Fibroblast of lung (primary cell): ENCODE measurements around the gene DLGAP1. TPM values are rescaled to one million over a fixed set of nuclear protein-coding genes. Genes with fewer than 3 reads are reported as not detected.

Source experiments
- DNase-seq, 2 donors: peaks; one replicate each; pipeline versions ENCODE4 v3.0.0 to v3.0.0-alpha.2; 2010; ENCODE audit warnings: low read depth in 2 of 2
- H2AFZ ChIP-seq: 2 replicates; pipeline ENCODE4 v1.5.1; 2012; ENCODE audit warnings: low read length, control low read depth, inconsistent platforms
- H3K27ac ChIP-seq: 2 replicates; pipeline ENCODE4 v1.5.1; 2011; ENCODE audit warnings: low read length, control low read depth; ENCODE audit not compliant: insufficient read depth
- H3K27me3 ChIP-seq: 2 replicates; pipeline ENCODE4 v1.5.1; 2011; ENCODE audit warnings: mild to moderate bottlenecking, low read length; ENCODE audit not compliant: control insufficient read depth, insufficient read depth
- H3K36me3 ChIP-seq: 2 replicates; pipeline ENCODE4 v1.5.1; 2011; ENCODE audit warnings: low read length; ENCODE audit not compliant: control insufficient read depth, insufficient read depth
- H3K4me1 ChIP-seq: 2 replicates; pipeline ENCODE4 v1.5.1; 2011; ENCODE audit warnings: low read length; ENCODE audit not compliant: control insufficient read depth, insufficient read depth; ENCODE audit errors: extremely low read depth
- H3K4me2 ChIP-seq: 2 replicates; pipeline ENCODE4 v1.5.1; 2011; ENCODE audit warnings: low read length, control low read depth; ENCODE audit not compliant: insufficient read depth; ENCODE audit errors: extremely low read depth
- H3K4me3 ChIP-seq, 4 experiments: fragments of 200-600 bp in 1 of 4; sonication (generic) in 1 of 4; replicated peaks in 1 of 4; 2 replicates each; pipeline ENCODE4 v1.5.1; 2011 to 2016; ENCODE audit warnings: low read length in 4 of 4, low read depth in 3 of 4, mild to moderate bottlenecking in 3 of 4, control low read depth in 2 of 4, inconsistent platforms in 1 of 4, mixed read lengths in 1 of 4; ENCODE audit not compliant: insufficient read depth in 1 of 4; ENCODE audit errors: control extremely low read depth in 1 of 4
- H3K79me2 ChIP-seq: 2 replicates; pipeline ENCODE4 v1.5.1; 2012; ENCODE audit warnings: mild to moderate bottlenecking, low read length, inconsistent platforms; ENCODE audit not compliant: control insufficient read depth, insufficient read depth
- H3K9ac ChIP-seq: 2 replicates; pipeline ENCODE4 v1.5.1; 2011; ENCODE audit warnings: mild to moderate bottlenecking, low read length, control low read depth; ENCODE audit not compliant: insufficient read depth
- H3K9me3 ChIP-seq: 2 replicates; pipeline ENCODE4 v1.5.1; 2012; ENCODE audit warnings: low read depth, low read length; ENCODE audit not compliant: control insufficient read depth, insufficient read depth
- H4K20me1 ChIP-seq: 2 replicates; pipeline ENCODE4 v1.5.1; 2011; ENCODE audit warnings: low read length; ENCODE audit not compliant: control insufficient read depth, insufficient read depth; ENCODE audit errors: extremely low read depth
- EZH2 ChIP-seq: IDR thresholded peaks from 2 replicates; pipeline ENCODE4 v1.5.1; 2012; ENCODE audit warnings: low read length, control low read depth, mild to moderate bottlenecking; ENCODE audit errors: missing control alignments
- polyA plus RNA-seq, 2 donors: library from polyadenylated mRNA; depleted of rRNA in 1 of 2; stranded (reverse) in 1 of 2; unstranded in 1 of 2; fragments of >200 nt; gene quantifications; 2 replicates each; pipeline ENCODE4 v1.2.1, GENCODE V29; 2011 to 2012; ENCODE audit warnings: missing spikeins in 1 of 2
- total RNA-seq: library from RNA; depleted of rRNA; stranded (reverse); fragments of >200 nt; gene quantifications from 2 replicates; pipeline ENCODE4 v1.2.1, GENCODE V29; 2014
- TF ChIP-seq, protein P1 (sequence below), 2 donors: IDR thresholded peaks in 1 of 2; conservative IDR thresholded peaks in 1 of 2; 1 replicate in 1 of 2; 2 replicates in 1 of 2; pipeline ENCODE4 v1.5.1; 2011 to 2012; ENCODE audit warnings: low read length in 2 of 2, control low read depth in 1 of 2, inconsistent platforms in 1 of 2, low read depth in 1 of 2, mild to moderate bottlenecking in 1 of 2

The DLGAP1 gene
- total and polyA plus RNA-seq, 2 donors (not counting 1 experiment from before 2014, with no cell fraction given): 0.16 to 0.17 TPM

DNA sequence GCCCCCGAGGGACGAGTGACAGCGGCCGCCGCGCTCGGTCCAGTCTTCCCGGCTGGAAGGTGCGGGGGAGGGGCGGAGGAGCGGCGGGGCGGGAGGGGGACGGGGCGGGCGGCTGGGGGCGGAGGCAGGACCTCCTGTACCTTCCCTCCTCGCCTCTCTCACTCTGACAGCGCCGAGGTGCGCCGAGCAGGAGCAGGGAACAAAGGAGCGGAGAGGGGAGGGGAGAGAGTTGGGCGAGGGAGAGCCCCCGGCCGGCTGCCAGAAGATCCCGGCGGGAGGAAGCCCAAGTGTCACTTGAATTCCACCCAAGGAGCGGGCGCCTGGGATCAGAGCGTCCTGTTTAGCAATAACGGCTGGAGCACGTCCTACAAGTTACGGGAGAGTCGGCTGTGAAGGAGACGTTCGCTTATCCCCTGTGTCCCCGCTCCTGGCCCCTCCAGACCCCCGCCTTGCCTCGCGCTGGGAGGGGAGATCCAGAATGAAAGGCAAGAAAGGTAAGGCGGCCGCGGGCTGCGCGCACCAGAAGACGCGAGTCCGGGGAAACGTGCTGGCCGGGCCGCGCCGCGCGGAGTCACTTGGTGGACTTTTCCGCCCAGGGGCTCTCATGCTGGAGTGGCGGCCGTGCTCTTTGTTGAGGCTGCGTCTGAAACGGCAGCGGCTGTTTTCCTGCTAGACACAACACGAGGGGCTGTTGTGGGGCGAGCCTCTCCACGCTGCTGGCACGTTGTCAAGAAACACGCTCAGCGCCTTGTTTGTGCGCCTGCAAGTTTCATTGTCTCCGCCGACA lies 1004.9 kb downstream of the DLGAP1 start, which contains the start of gene TGIF1:
Gene TGIF1 (plus strand): TSS at position 161 of the 787 bp plus-strand sequence. CDS start 318 bp downstream, at position 479.
- peak; percentile 78 to 85 for DNase-seq
- no peaks in the 10 kb centered on the region for H3K36me3 ChIP-seq
- H3K79me2 ChIP-seq: peaks cover 39% of the 10 kb centered on the region
- peak within 1 kb of the TSS; percentile 93 for H3K4me2 ChIP-seq
- no peak within 1 kb of the TSS for H2AFZ ChIP-seq
- no peaks in the 10 kb centered on the region for H3K27me3 ChIP-seq
- H3K4me3 ChIP-seq: peak within 1 kb of the TSS; percentile 78 to 98 (median 90)
- H3K27ac ChIP-seq: peak within 1 kb of the TSS; percentile 97
- no peak for TF ChIP-seq EZH2
- TF ChIP-seq, protein P1, sequence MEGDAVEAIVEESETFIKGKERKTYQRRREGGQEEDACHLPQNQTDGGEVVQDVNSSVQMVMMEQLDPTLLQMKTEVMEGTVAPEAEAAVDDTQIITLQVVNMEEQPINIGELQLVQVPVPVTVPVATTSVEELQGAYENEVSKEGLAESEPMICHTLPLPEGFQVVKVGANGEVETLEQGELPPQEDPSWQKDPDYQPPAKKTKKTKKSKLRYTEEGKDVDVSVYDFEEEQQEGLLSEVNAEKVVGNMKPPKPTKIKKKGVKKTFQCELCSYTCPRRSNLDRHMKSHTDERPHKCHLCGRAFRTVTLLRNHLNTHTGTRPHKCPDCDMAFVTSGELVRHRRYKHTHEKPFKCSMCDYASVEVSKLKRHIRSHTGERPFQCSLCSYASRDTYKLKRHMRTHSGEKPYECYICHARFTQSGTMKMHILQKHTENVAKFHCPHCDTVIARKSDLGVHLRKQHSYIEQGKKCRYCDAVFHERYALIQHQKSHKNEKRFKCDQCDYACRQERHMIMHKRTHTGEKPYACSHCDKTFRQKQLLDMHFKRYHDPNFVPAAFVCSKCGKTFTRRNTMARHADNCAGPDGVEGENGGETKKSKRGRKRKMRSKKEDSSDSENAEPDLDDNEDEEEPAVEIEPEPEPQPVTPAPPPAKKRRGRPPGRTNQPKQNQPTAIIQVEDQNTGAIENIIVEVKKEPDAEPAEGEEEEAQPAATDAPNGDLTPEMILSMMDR (conservative IDR thresholded peaks at IDR 0.05 in 1 of 2, IDR thresholded peaks at IDR 0.05 in 1 of 2; ENCODE audit: low read depth in 1 of 2, low read length in 2 of 2): no peak
- H3K9ac ChIP-seq: peak within 1 kb of the TSS; percentile 97
- H3K9me3 ChIP-seq: no peaks in the 10 kb centered on the region
- H4K20me1 ChIP-seq: no peaks in the 10 kb centered on the region
- peaks cover 5% of the 10 kb centered on the region for H3K4me1 ChIP-seq

DNA sequence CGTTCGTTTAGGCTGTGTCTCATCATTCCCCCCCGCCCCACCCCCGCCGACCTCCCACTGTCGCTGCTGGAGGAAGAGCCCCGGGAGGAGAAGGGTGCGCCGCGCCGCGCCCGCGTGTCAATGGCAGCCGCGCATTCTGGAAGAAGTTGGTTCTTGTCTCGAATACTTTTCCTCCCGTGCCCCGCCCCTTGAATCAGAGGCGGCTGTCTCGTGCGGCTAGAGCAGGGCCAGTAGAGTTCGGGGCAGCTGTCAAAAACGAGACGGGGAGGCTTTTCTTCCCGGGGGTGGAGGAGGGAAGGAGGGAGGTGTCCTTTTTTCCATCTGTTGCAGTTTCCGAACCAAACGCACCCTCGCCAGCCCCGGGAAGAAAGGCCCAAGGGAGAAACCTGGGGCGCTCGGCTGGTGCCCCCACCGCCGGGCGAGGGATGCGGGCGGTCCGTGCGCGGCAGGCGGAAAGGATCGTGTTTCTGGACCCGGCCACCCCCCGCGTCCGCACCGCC lies 1005.5 kb downstream of the DLGAP1 start:
- peak overlapping the region; percentile 46 to 97 (median 72) for H3K4me3 ChIP-seq
- TF ChIP-seq EZH2: no peak
- TF ChIP-seq, protein P1 (conservative IDR thresholded peaks at IDR 0.05 in 1 of 2, IDR thresholded peaks at IDR 0.05 in 1 of 2; ENCODE audit: low read depth in 1 of 2, low read length in 2 of 2): no peak
- no peak overlapping the region for H2AFZ ChIP-seq
- H3K4me1 ChIP-seq: peaks cover 3% of the 10 kb centered on the region
- H4K20me1 ChIP-seq: no peaks in the 10 kb centered on the region
- peak overlapping the region; percentile 65 for H3K9ac ChIP-seq
- peak overlapping the region; percentile 97 for H3K27ac ChIP-seq
- no peaks in the 10 kb centered on the region for H3K36me3 ChIP-seq
- no peaks in the 10 kb centered on the region for H3K9me3 ChIP-seq
- H3K4me2 ChIP-seq: peak overlapping the region; percentile 34
- H3K27me3 ChIP-seq: no peaks in the 10 kb centered on the region
- peak in 1 of 2 donors; percentile 83 for DNase-seq
- peaks cover 32% of the 10 kb centered on the region for H3K79me2 ChIP-seq

DNA sequence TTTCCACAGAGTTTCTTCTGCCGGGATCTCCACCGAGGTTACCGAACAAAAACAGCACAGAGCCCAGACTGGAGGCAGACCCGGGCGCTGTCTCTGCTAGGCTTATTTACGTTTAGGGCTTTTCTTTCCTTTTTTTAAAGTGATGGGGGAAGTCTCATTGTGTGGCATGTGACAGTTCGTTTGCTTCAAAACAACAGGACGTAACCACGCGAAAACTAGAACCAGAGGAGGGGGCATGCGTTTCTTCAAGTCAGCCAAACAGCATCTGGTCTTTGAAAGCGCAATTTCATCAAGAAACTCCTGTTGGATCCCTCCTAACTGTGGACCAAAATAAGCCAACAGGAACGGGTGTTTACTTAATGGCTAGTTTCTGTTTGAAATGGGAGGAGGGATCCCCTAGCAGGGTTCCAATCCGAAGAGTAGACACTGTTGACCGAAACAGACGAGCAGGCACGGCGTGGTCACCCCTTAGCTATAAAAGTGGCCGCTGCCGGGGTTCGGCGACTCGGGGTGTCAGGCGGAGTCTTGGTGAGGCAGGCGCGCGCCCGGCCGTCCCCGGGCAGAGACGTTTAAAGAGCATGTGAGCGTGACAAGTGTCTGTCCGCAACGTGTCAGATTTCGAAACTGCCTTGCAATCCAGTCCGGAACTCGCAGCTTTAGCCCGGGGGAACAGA lies 1006.1 kb downstream of the DLGAP1 start:
- Histone ChIP-seq H3K9ac (peak overlapping the region; percentile 65), H3K4me1 (peaks cover 3% of the 10 kb centered on the region), H4K20me1 (no peaks in the 10 kb centered on the region), H3K9me3 (no peaks in the 10 kb centered on the region), H3K27me3 (no peaks in the 10 kb centered on the region), H3K79me2 (peaks cover 31% of the 10 kb centered on the region), H2AFZ (no peak overlapping the region), H3K4me2 (peak overlapping the region; percentile 93), H3K4me3 (peak overlapping the region; percentile 63 to 97 (median 74)), H3K27ac (peak overlapping the region; percentile 97), H3K36me3 (no peaks in the 10 kb centered on the region)
- DNase-seq: peak; percentile 81 to 94
- no peak for TF ChIP-seq EZH2
- TF ChIP-seq, protein P1 (conservative IDR thresholded peaks at IDR 0.05 in 1 of 2, IDR thresholded peaks at IDR 0.05 in 1 of 2; ENCODE audit: low read depth in 1 of 2, low read length in 2 of 2): no peak
